Hematopoietic multipotent progenitor cell treated with erythropoietin and hydrocortisone succinate and interleukin-3 and kit ligand, for 15 days (in vitro differentiated cells): ENCODE results near the gene DNAJC16.

Experiments used
- DNase-seq: peaks from one replicate; pipeline ENCODE4 v3.0.0-alpha.2; 2015; ENCODE audit warnings: low spot score

Gene DNAJC16

DNA sequence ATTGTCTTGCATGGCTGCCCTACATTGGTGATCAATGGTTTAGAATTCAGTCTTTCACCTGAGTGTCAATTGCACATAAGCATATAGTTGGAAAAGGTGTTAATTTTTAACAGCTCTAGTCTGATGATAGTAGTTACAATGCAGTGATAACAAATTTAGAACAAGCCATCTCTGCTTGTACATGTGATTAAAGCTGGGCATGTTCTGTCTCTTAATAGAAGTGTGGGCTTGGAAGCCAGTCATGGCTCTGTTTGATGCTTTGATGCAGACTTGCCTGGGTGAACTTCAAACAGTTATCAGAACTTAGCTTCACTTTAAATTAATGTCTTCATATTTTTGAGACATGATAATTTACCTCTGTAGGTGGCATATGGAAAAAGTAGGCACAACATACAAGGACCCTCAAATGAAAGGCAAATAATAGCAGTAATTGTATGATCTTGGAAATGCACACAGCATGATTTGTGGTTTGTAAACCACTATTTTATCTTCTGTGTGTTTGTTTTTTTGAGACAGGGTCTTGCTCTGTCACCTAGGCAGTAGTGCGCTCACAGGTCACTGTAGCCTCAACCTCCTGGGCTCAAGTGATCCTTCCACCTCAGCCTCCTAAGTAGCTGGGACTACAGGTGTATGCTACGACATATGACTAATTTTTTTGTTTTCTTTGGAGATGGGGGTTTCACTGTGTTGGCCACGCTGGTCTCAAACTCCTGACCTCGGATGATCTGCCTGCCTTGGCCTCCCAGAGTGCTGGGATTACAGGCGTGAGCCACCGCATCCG lies 94.4 kb downstream of the DNAJC16 start:
- DNase-seq = no peak

GRCh38 chr1:15621975-15622374 lies 95.3 kb downstream of the DNAJC16 start:
- DNase-seq = no peak

DNA sequence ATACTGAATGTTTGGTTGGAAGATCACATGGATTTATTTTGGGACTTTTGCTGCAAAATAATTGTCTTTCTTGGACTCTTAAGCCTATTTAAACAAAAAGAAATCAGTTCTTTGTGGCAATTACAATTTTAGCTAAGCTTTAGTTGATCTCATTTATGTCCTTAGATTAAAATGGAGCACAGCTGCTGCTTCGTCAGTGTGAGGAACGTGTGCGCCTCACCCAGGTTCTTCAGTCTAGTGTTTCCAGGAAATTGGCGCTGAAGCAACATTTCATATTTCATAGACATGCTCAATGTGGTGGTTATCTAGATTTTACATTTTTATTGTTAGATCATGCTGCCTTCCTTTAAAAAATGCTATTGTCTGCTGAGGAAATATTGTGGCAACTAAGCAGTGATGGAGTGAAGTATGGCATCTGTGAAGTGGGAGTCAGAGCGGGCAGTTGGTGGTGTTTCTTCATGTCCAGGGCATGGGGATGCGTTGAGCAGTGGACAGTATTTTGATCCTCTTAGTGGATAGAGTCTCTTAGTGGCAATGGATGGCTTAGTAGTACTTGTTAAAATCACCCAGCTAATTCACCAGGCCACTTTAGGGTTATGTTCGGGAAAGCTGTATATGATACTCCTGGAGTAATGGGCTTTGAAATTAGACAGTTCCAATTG lies 96.2 kb downstream of the DNAJC16 start:
- peak; percentile 74 for DNase-seq

DNA sequence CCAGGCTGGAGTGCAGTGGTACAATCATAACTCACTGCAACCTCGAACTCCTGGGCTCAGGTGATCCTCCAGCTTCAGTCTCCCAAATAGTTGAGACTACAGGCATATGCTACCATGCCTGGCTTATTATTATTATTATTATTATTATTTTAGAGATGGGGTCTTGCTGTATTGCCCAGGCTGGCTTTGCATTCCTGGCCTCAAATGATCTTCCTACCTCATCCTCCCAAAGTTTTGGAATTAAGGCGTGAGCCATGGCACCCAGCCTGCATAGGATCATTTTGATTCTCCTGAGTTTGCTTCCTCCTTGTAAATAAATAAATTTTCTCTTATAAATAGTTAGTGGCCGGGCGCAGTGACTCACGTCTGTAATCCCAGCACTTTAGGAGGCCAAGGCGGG lies 96.8 kb downstream of the DNAJC16 start:
- no peak for DNase-seq

DNA sequence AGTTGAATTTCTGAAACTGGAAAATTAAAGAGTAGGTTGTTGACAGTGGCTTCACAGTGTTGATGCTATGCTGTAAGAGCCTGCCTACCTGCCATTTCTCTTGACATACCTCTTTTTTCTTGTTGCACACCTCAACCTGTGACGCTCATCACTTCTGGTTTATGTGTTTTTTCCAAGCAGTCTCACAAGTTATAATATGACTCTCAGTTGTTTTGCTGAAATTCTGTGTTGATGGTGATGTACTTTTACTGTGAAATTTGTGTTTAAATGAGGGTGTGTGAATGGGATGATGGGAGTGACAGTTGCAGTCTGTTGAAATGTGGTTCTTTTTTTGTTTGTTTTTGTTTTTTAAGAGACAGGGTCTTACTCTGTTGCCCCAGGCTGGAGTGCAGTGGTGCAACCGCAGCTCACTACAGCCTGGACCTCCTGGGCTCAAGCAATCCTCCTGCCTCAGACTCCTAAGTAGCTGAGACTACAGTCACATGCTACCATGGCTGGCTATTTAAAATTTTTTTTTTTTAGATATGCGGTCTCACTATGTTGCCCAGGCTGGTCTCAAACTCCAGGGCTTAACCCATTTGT lies 97.6 kb downstream of the DNAJC16 start:
- DNase-seq = no peak

DNA sequence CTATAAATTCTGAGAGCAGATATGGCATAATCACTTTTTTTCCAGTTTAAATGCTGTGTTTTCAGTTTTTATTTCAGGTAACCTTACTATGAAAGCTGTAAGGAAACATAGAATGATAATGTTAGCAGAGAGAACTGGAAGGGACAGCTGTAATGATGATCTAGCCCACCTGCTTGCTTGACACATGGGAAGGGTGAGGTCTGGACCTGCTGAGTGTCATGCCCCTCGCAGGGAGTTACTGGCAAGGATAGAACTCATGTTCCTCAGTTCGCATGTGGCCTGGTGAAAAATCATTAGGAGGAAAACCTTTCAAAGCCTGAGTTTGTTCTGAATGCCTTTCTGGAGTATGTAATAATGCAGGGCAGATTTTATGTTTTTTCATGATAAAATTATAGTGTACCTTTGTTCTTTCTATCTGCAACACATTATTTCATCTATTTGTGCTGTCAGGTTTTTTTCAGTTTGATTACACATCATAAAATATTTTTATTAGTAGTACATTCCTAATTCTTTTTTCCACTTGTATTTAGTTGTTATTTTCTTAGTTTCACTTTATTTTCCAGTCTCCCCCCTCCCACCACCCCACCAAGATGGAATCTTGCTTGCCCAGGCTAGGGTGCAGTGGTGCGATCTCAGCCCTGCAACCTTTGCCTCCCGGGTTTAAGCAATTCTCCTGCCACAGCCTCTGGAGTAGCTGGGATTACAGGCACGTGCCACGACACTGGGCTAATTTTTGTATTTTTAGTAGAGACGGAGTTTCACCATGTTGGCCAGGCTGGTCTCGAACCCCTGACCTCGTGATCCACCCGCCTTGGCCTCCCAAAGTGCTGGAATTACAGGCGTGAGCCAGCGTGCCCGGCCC lies 98.6 kb downstream of the DNAJC16 start:
- no peak for DNase-seq
